NCI-H1694 (cell line): ENCODE measurements around the gene PDIA5.
A peak's percentile ranks its signal among the peaks of the same experiment; 100 is the strongest.

Source experiments
- DNase-seq: peaks from one replicate; lab custom pipeline; 2025; lab: John Stamatoyannopoulos, UW

Gene PDIA5

GRCh38 chr3:123042413-123042812 is 24.4 kb upstream of the PDIA5 start:
- DNase-seq = peak; percentile 15

- DNase-seq = no peak
Measured at GRCh38 chr3:123044981-123045763, 21.7 kb upstream of the PDIA5 start.

GRCh38 chr3:123046262-123047061 is 20.4 kb upstream of the PDIA5 start:
- no peak for DNase-seq

- no peak for DNase-seq
Measured at GRCh38 chr3:123047062-123047319, 19.8 kb upstream of the PDIA5 start.

- DNase-seq = no peak
Measured at GRCh38 chr3:123048480-123049237, 18.2 kb upstream of the PDIA5 start.

GRCh38 chr3:123050666-123051065 is 16.2 kb upstream of the PDIA5 start:
- DNase-seq = no peak

- DNase-seq = no peak
Measured at GRCh38 chr3:123053107-123053506, 13.7 kb upstream of the PDIA5 start.

GRCh38 chr3:123054109-123054778 is 12.6 kb upstream of the PDIA5 start:
- no peak for DNase-seq

- no peak for DNase-seq
Measured at GRCh38 chr3:123054931-123055330, 11.9 kb upstream of the PDIA5 start.

- no peak for DNase-seq
Measured at GRCh38 chr3:123055352-123055751, 11.5 kb upstream of the PDIA5 start.

GRCh38 chr3:123058505-123058904 is 8.3 kb upstream of the PDIA5 start:
- no peak for DNase-seq

- no peak for DNase-seq
Measured at GRCh38 chr3:123060054-123060453, 6.8 kb upstream of the PDIA5 start.

- DNase-seq = no peak
Measured at GRCh38 chr3:123061856-123062255, 5.0 kb upstream of the PDIA5 start.

GRCh38 chr3:123063034-123063433 is 3.8 kb upstream of the PDIA5 start:
- no peak for DNase-seq

GRCh38 chr3:123064506-123064905 is 2.3 kb upstream of the PDIA5 start:
- no peak for DNase-seq

- DNase-seq = no peak
Measured at GRCh38 chr3:123064914-123065313, 1.9 kb upstream of the PDIA5 start.

GRCh38 chr3:123066599-123066895 is 278 bp upstream of the PDIA5 start:
- no peak for DNase-seq

GRCh38 chr3:123067689-123068600 is 1.1 kb downstream of the PDIA5 start:
- DNase-seq = no peak

- no peak for DNase-seq
Measured at GRCh38 chr3:123068601-123069381, 2.0 kb downstream of the PDIA5 start.

GRCh38 chr3:123070510-123070909 is 3.7 kb downstream of the PDIA5 start:
- no peak for DNase-seq

- peak; percentile 59 for DNase-seq
Measured at GRCh38 chr3:123071146-123071545, 4.3 kb downstream of the PDIA5 start.
